Measurements from ENCODE around the gene ANKRD63. TPM values are rescaled to one million over a fixed set of nuclear protein-coding genes. Genes with fewer than 3 reads are reported as not detected.

Gene ANKRD63
- total RNA-seq, 4 donors from 2014 or later: not detected

DNA sequence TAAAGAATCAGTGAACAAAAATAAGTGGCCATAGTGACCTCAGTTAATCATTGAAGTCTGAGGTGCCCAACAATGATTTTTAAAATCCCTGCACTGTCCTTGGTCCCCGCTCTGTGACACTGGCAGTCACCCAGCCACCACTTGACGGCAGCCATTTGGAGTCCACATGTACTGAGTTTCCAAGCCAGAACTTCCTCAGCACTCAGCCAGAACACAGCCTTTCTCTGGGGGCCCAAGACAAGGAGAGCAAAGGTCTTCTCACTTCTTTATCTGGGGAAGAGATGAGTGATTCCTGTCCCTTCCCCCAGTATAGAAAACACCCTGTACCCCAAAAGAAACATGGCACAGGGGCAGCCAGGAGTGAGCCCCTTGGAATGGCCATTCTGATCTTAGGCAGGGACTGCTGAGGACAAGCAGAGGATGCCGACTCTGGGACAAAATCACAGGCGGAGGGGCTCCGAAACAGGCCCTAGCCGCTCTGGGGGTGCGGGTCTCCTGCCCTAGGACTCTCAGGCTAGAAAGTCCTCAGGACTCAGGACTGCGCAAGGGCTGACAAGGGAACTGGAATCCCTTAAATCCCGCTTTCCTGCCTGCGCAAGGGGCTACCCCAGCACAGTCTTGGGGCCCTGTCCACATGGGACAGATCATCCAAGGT lies 31.3 kb downstream of the ANKRD63 start:
- TF ChIP-seq EP300 (IDR thresholded peaks at IDR 0.05): no peak
- no peak for TF ChIP-seq POLR2AphosphoS5 (IDR thresholded peaks at IDR 0.05)
- TF ChIP-seq, protein P1, sequence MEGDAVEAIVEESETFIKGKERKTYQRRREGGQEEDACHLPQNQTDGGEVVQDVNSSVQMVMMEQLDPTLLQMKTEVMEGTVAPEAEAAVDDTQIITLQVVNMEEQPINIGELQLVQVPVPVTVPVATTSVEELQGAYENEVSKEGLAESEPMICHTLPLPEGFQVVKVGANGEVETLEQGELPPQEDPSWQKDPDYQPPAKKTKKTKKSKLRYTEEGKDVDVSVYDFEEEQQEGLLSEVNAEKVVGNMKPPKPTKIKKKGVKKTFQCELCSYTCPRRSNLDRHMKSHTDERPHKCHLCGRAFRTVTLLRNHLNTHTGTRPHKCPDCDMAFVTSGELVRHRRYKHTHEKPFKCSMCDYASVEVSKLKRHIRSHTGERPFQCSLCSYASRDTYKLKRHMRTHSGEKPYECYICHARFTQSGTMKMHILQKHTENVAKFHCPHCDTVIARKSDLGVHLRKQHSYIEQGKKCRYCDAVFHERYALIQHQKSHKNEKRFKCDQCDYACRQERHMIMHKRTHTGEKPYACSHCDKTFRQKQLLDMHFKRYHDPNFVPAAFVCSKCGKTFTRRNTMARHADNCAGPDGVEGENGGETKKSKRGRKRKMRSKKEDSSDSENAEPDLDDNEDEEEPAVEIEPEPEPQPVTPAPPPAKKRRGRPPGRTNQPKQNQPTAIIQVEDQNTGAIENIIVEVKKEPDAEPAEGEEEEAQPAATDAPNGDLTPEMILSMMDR (IDR thresholded peaks at IDR 0.05): no peak
- no peak for TF ChIP-seq POLR2A (IDR thresholded peaks at IDR 0.05; ENCODE audit: low read depth)
- peak overlapping the region in 1 of 4 donors; percentile 62 for H3K4me3 ChIP-seq
- H3K9me3 ChIP-seq: no peaks in the 10 kb centered on the region
- H3K27ac ChIP-seq (replicated peaks in 1 of 4): no peak overlapping the region
- no peak for DNase-seq (ENCODE audit: extremely low spot score)
- H3K36me3 ChIP-seq: no peaks in the 10 kb centered on the region
- intact Hi-C loops (cut with DNase I): no loop called here
- 97% methylated on average over 6 of the region's 10 CpGs for WGBS
- H3K4me1 ChIP-seq: peaks cover 17 to 20% (median 19%) of the 10 kb centered on the region in 4 donors
- H3K27me3 ChIP-seq: peaks cover 0 to 20% (median 4%) of the 10 kb centered on the region in 4 donors

DNA sequence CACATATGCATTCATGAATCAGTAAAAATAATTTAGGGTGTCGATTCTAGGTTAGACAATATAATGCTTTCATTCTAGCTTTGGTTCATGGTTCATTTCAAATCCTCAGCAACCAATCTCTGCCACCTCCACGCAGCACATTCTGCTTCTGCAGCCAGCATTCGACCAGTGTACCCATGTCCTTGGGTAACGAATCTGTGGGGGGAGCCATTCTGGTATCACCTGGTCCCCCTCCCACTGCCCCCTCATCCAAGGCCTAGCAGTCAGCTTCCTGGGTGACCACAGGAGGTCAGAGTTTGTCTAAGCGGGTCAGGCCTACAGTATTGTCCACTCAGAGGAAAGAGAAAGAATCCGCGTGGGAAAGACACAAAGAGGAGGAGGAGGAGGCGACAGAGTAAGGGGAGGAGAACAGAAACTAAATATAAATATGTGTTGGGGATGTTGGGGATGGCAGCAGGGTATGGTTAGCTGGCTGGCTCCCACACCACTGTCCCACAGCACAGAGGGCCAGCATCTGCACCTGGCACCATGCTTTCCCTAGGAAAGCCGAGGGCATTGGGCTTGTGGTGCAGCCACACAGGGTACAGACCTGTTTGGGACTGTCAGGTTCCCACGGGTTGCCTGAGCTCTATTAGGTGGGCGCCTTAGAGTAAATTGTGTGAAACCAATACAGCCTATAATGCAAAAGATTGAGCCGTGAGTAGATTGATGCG lies 31.9 kb downstream of the ANKRD63 start:
- 93% methylated on average over 13 of the region's 13 CpGs for whole genome bisulfite sequencing
- Histone ChIP-seq H3K27ac (replicated peaks in 1 of 4) (no peak overlapping the region), H3K27me3 (peaks cover 0 to 20% (median 4%) of the 10 kb centered on the region in 4 donors), H3K4me1 (peaks cover 17 to 20% (median 19%) of the 10 kb centered on the region in 4 donors), H3K9me3 (no peaks in the 10 kb centered on the region), H3K4me3 (no peak overlapping the region), H3K36me3 (no peaks in the 10 kb centered on the region)
- no peak for DNase-seq (ENCODE audit: extremely low spot score)
- intact Hi-C loops (cut with DNase I): no loop called here
- no peak for TF ChIP-seq EP300 (IDR thresholded peaks at IDR 0.05)
- TF ChIP-seq, protein P1 (IDR thresholded peaks at IDR 0.05): no peak
- TF ChIP-seq POLR2AphosphoS5 (IDR thresholded peaks at IDR 0.05): no peak
- TF ChIP-seq POLR2A (IDR thresholded peaks at IDR 0.05; ENCODE audit: low read depth): no peak

DNA sequence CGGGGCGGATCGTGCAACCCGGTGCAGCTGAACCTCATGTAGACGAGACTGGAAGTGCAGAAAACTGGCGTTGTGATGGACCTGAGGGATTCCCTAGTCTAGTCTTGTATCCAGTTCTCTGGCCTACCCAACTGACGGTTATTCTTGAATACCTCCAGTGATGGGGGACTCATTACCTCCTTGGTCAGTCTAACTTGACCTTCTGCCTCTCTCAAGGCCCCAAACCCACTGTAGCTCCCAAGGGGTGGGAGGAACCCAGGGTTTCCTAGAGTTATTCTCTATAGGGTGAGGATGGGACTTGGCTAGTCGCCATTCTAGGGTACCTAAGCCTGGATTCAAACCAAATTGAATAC lies 32.6 kb downstream of the ANKRD63 start:
- DNase-seq (ENCODE audit: extremely low spot score): no peak
- no peaks in the 10 kb centered on the region for H3K9me3 ChIP-seq
- H3K27me3 ChIP-seq: peaks cover 0 to 20% (median 4%) of the 10 kb centered on the region in 4 donors
- H3K4me3 ChIP-seq: no peak overlapping the region
- WGBS: 94% methylated on average over 8 of the region's 8 CpGs
- TF ChIP-seq POLR2A (IDR thresholded peaks at IDR 0.05; ENCODE audit: low read depth) (no peak), EP300 (IDR thresholded peaks at IDR 0.05) (no peak), POLR2AphosphoS5 (IDR thresholded peaks at IDR 0.05) (no peak)
- TF ChIP-seq, protein P1 (IDR thresholded peaks at IDR 0.05): no peak
- H3K27ac ChIP-seq (replicated peaks in 1 of 4): no peak overlapping the region
- H3K36me3 ChIP-seq: no peaks in the 10 kb centered on the region
- H3K4me1 ChIP-seq: peaks cover 17 to 20% (median 19%) of the 10 kb centered on the region in 4 donors
- intact Hi-C loops (cut with DNase I): no loop called here

DNA sequence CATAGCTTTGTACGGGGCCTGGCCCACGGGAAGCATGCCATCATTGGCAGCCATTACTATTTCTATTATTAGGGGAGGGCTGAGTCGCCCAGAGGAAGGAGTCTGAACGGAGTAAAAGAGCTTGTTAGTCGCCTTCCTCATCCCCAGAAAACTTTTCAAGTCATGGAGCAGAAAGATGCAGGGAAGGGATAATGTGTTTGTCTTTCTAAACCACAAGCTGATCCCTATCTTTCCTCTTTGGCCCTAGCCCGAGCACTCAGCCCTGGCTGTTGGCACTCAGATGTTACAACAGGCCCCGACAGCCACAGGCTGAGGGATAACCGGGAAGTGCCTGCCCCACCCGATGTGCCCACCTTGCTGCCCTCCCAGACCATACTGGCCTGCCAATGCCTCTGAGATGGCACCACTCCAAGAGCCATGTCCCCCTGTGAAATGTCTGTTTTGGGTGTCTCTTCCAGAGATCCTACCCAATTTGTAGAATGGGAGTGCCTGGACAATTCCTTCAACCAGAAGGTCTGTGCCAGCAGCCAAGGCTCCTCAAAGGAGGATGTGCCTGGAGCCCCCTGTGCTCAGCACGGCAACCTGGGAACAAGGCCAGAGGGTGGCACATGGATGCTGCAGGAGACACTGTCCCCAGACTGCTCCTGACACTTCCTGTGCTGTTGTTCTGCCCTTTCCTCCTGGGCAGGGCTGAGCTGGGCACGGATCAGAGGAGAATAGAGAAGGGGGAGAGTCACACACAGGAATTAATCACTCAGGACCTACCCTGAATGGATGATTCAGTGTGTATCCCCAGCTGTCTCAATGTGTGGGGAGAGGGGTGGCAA lies 33.2 kb downstream of the ANKRD63 start:
- 75% methylated on average over 10 of the region's 11 CpGs for whole genome bisulfite sequencing
- no peak for DNase-seq (ENCODE audit: extremely low spot score)
- TF ChIP-seq EP300 (IDR thresholded peaks at IDR 0.05): no peak

More for the DNA sequence above, 33.2 kb downstream of the ANKRD63 start:
- Histone ChIP-seq H3K36me3 (no peaks in the 10 kb centered on the region), H3K4me1 (peaks cover 17 to 20% (median 19%) of the 10 kb centered on the region in 4 donors), H3K4me3 (no peak overlapping the region), H3K9me3 (no peaks in the 10 kb centered on the region), H3K27ac (replicated peaks in 1 of 4) (no peak overlapping the region), H3K27me3 (peaks cover 0 to 20% (median 4%) of the 10 kb centered on the region in 4 donors)
- intact Hi-C loops (cut with DNase I): no loop called here

Measured in esophagus muscularis mucosa (tissue), 4 donors.